Fibroblast of skin of right biceps (primary cell): ENCODE measurements around the gene UMPS.
A peak's percentile ranks its signal among the peaks of the same experiment; 100 is the strongest.
"Not testable (repeated sequence)": the region's sequence is repeated elsewhere in the genome, so short reads cannot be mapped to it uniquely, and the experiment has no call there.

Experiments
- DNase-seq: peaks from one replicate; pipeline ENCODE4 v3.0.0-alpha.2; 2013

UMPS gene

DNA sequence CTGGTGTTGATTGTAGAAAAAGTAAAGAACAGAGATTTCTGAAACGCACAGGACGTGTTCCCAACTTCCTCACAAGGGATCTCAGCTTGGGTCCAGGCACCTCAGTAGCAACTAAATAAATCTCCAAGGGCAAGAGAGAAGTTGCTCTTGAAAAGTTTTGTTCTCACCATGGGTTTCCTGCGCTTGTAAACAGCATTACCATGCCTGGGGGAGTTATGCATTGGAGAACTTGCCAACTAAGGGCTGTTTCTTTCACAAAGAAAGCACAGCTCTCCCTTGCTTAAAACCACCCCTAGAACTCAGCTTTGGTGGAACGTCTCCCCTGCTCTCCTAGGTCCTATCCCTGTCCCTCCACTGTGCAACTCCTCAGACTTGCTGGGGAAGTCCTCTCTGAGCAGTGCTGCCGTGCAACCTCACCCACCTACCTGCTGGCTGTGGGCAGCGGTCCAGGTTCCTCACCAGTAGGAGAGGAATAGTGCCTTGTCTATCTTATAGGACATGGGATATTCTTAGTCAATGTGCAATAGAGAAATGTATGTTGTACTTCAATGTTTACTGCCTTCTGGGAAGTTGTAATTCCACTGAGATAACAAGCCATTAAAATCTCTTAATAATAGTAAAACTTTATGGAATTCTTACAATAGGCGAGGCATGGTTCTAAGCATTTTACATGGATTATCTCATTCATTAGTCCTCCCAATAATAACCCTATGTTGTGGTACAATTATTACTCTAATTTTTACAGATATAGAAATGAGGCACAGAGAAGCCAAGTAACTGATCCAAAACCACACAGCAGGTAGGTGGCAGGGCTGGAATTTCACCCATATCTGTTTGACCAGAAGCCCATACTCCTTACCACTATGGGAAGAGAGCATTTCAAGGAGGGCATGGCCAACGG is 51.5 kb downstream of the UMPS start:
- no peak for DNase-seq

GRCh38 chr3:124782377-124782712 is 52.1 kb downstream of the UMPS start:
- DNase-seq = not testable (repeated sequence)

- no peak for DNase-seq
These were observed 53.4 kb downstream of the UMPS start for GRCh38 chr3:124783696-124784095.

- no peak for DNase-seq
These were observed 54.6 kb downstream of the UMPS start for GRCh38 chr3:124784686-124785382.

DNA sequence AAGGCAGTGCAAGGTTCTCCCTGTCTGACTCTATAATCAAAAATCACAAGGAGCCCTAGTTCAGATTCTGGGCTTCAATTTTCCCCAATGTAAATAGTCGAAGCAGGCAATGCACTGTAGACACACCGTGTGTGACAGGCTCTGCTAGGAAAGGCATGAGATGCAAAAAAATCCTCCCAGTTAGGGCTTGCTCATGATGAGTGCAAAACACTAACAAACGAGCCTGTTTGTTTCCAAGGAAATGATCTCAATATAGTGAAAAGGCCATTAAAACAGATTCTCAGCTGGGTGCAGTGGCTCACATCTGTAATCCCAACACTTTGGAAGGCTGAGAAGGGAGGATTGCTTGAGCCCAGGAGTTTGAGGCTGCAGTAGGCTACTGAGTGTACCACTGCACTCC is 55.7 kb downstream of the UMPS start:
- DNase-seq = no peak

- DNase-seq = peak; percentile 49
These were observed 56.4 kb downstream of the UMPS start for GRCh38 chr3:124786511-124787241.

- DNase-seq = peak; percentile 44
These were observed 57.4 kb downstream of the UMPS start for GRCh38 chr3:124787476-124788195.

GRCh38 chr3:124788254-124788745 is 58.0 kb downstream of the UMPS start:
- DNase-seq = no peak

GRCh38 chr3:124789103-124789502 is 58.9 kb downstream of the UMPS start:
- DNase-seq = not testable (repeated sequence)

DNA sequence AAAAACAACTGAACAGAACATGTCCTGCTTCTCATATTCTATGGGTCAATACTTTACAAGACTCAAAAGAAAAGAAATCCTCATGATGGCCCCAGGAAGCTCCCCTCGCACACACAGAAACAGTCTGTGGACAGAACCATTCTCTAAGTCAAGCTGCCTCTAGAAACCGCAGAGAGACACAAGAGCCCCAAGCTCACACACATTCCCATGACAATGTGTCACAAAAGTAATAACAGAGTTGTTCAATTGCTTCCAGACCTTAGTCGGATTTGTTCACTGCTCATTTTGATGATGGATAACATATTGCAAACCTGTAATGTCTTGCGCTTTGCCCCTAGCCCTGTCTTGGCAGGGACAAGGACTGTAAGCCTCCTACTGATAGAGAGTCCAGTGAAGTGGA is 60.9 kb downstream of the UMPS start:
- peak; percentile 95 for DNase-seq

DNA sequence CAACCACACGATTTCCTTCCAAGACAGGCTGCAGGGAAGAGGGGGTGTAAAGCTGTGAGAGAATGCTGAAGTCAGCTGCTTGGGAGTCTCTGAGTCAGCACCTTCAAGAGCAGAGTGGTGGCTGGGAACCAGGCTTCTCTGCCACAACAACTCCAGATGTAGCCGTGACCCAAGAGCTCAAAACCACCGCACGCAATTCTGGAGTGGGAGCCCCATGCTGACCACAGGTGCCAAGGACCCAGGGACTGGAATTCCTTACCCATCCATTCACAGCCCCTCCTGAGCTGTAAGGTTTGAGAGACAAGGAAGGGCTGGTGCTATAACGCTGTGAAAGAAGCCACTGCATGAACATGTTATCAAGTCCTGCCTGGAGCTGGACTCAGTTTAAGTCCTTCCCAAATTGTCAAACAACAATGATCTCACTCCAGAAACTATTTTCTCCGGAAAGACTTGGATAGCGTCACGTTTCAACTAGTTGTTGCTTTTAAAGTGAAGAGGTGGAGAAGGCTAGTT is 61.4 kb downstream of the UMPS start:
- peak; percentile 97 for DNase-seq

- DNase-seq = peak; percentile 32
These were observed 62.2 kb downstream of the UMPS start for GRCh38 chr3:124792341-124793040.

DNA sequence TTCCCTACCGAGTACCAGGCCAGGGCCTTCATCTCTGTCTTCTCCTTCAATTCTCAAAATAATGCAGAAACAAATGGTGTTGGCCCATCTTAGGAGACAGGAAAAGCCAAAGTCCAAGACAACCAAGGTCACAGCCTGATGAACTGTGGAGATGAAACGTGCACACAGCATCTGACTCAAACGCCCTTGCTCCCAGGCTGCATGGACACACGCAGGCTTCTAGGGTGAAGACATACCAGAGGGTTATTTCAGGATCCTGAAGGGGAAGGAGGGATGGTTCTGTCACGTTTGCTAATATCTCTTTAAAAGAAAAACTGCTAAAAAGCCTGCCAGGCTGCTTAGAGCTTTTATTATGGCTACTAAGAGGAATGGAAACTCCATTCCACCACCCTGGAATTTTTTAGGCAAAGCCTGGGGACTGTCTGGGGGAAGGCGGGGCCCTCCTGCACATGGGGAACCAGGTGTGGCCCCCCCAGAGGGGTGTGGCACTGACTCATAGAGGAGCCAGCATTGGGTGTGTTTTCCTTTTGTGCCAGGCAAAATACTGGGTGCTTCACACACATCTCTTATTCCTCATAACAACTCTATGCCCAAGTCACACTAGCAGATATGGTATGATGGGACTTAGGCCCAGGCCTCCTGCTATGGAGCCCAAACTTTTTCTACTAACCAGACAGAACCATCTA is 62.9 kb downstream of the UMPS start:
- DNase-seq = no peak

- no peak for DNase-seq
These were observed 66.2 kb downstream of the UMPS start for GRCh38 chr3:124796477-124796876.

GRCh38 chr3:124797426-124797945 is 67.2 kb downstream of the UMPS start:
- no peak for DNase-seq
